HepG2 (cell line): ENCODE results near the gene MYO3B. TPM values are rescaled to one million over a fixed set of nuclear protein-coding genes. Genes with fewer than 3 reads are reported as not detected.
A peak's percentile ranks its signal among the peaks of the same experiment; 100 is the strongest.

ENCODE experiments used
- AKAP8 ChIP-seq: sonication (generic); formaldehyde crosslinking; IDR thresholded peaks from 2 replicates; pipeline ENCODE4 v1.5.1; 2020; ENCODE audit warnings: mild to moderate bottlenecking, missing genetic modification reagents
- ARHGAP35 ChIP-seq: sonication (generic); formaldehyde crosslinking; IDR thresholded peaks from 2 replicates; pipeline ENCODE4 v1.9.0; 2022; ENCODE audit warnings: mild to moderate bottlenecking, inconsistent platforms, moderate library complexity, missing genetic modification reagents, borderline replicate concordance
- ELF1 ChIP-seq: sonication (generic); formaldehyde crosslinking; IDR thresholded peaks from 2 replicates; pipeline ENCODE4 v1.4.0; 2020; ENCODE audit warnings: missing genetic modification reagents
- HDAC2 ChIP-seq: sonication (generic); formaldehyde crosslinking; IDR thresholded peaks from 2 replicates; pipeline ENCODE4 v1.4.0; 2020; ENCODE audit warnings: missing genetic modification reagents
- MAZ ChIP-seq, 2 experiments: sonication (generic) in 1 of 2; formaldehyde crosslinking in 1 of 2; IDR thresholded peaks; 2 replicates each; pipeline versions ENCODE4 v1.5.0 to v1.6.1; 2012 to 2020; ENCODE audit warnings: low read depth in 2 of 2, mild to moderate bottlenecking in 2 of 2, borderline replicate concordance in 1 of 2, improper control_type of control experiment in 1 of 2, low read length in 1 of 2, missing genetic modification reagents in 1 of 2, moderate library complexity in 1 of 2
- PHF21A ChIP-seq: sonication (generic); formaldehyde crosslinking; IDR thresholded peaks from 2 replicates; pipeline ENCODE4 v1.5.0; 2020; ENCODE audit warnings: mild to moderate bottlenecking, missing genetic modification reagents
- REL ChIP-seq: sonication (generic); formaldehyde crosslinking; conservative IDR thresholded peaks from 2 replicates; pipeline ENCODE4 v1.8.0; 2022; ENCODE audit warnings: mild to moderate bottlenecking, missing genetic modification reagents, moderate library complexity
- RFXANK ChIP-seq: IDR thresholded peaks from 2 replicates; pipeline ENCODE4 v1.6.1; 2016
- SRY ChIP-seq: sonication (generic); formaldehyde crosslinking; IDR thresholded peaks from 2 replicates; pipeline ENCODE4 v1.8.0; 2022; ENCODE audit warnings: mild to moderate bottlenecking, missing genetic modification reagents
- STAT6 ChIP-seq: sonication (generic); formaldehyde crosslinking; IDR thresholded peaks from 2 replicates; pipeline ENCODE4 v1.4.0; 2020; ENCODE audit warnings: missing genetic modification reagents, mild to moderate bottlenecking, borderline replicate concordance
- ZKSCAN5 ChIP-seq: sonication (generic); formaldehyde crosslinking; IDR thresholded peaks from 2 replicates; pipeline ENCODE4 v1.5.1; 2020; ENCODE audit warnings: mild to moderate bottlenecking, missing genetic modification reagents
- ZNF232 ChIP-seq: sonication (generic); formaldehyde crosslinking; IDR thresholded peaks from 2 replicates; pipeline ENCODE4 v1.4.0; 2020; ENCODE audit warnings: missing genetic modification reagents, borderline replicate concordance
- ZNF331 ChIP-seq: sonication (generic); formaldehyde crosslinking; IDR thresholded peaks from 2 replicates; pipeline ENCODE4 v1.4.0; 2020; ENCODE audit warnings: missing genetic modification reagents
- ZNF407 ChIP-seq: sonication (generic); formaldehyde crosslinking; IDR thresholded peaks from one replicate; pipeline ENCODE4 v1.5.1; 2020; ENCODE audit warnings: mild to moderate bottlenecking, missing genetic modification reagents; ENCODE audit errors: not compliant biosample characterization
- ZNF788 ChIP-seq: sonication (generic); formaldehyde crosslinking; IDR thresholded peaks from 2 replicates; pipeline ENCODE4 v1.5.0; 2020; ENCODE audit warnings: mild to moderate bottlenecking, missing genetic modification reagents, borderline replicate concordance
- ZSCAN25 ChIP-seq: sonication (generic); formaldehyde crosslinking; IDR thresholded peaks from 2 replicates; pipeline ENCODE4 v1.8.0; 2022; ENCODE audit warnings: mild to moderate bottlenecking, missing genetic modification reagents
- polyA plus RNA-seq, 8 experiments: library from polyadenylated mRNA; depleted of rRNA in 3 of 8; stranded (reverse) in 7 of 8; unstranded in 1 of 8; fragments of >200 nt; fragmentation: Illumina TruSeq in 4 of 8; extraction: Trizol in 4 of 8; gene quantifications; 2 replicates each; pipeline versions ENCODE4 v1.2.1 to v1.2.3, GENCODE V29; 2011 to 2016; ENCODE audit warnings: low read depth in 4 of 8, missing spikeins in 1 of 8, mixed read lengths in 1 of 8; ENCODE audit not compliant: insufficient read depth in 1 of 8
- total RNA-seq, 5 experiments: library from RNA; depleted of rRNA; stranded (reverse); fragments of >200 nt; fragmentation: Illumina TruSeq; extraction: Trizol; gene quantifications; 2 replicates each; pipeline ENCODE4 v1.2.3, GENCODE V29; 2016; ENCODE audit warnings: low read depth in 1 of 5
- TF ChIP-seq, protein P1 (sequence below): sonication (generic); formaldehyde crosslinking; IDR thresholded peaks from 2 replicates; pipeline ENCODE4 v1.4.0; 2020; ENCODE audit warnings: missing genetic modification reagents, mild to moderate bottlenecking, borderline replicate concordance

MYO3B gene
- total and polyA plus RNA-seq, 2 of the 13 experiments (the other 11 are each of a cell fraction or from before 2014, with no cell fraction given) = 0.01 TPM; not detected in 1

DNA sequence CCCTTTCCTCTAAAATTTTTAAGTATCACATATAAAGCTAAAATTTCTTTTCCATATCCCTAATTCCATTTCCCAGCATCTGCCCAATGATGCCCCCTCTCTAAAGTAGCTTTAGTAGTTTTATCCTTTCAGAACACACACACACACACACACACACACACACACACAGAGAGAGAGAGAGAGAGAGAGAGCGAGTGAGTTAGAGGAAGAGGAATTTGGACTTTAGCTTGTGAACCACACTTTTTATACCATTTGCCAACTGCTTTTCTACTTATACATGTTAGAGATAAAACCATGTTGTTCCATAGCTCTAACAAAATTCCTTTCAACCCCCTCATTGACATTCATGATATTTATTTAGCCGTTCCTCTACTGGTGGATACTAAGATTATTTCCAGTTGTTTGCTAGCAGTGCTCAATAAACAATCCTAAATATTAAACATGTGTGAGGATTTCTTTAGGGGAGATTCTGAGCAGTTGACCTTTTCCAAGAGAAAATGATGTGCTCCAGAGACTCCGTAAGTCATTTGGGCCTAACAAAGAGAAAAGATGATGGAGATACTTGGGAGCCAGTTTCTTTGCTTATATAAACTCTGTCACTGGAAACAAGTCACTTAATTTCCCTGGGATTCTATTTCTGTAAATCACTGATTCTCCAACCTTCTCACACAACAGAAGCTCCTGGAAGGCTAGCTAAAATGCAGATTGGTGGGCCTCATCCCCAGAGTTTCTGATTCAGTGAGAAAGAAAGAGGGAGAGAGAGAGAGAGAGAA, 307.5 kb downstream of the MYO3B start (continued):
- no peak for TF ChIP-seq ZNF407 (CRISPR knock-in tag)
- no peak for TF ChIP-seq SRY (CRISPR knock-in tag)
- TF ChIP-seq ZKSCAN5 (CRISPR knock-in tag) = no peak
- TF ChIP-seq, protein P1, sequence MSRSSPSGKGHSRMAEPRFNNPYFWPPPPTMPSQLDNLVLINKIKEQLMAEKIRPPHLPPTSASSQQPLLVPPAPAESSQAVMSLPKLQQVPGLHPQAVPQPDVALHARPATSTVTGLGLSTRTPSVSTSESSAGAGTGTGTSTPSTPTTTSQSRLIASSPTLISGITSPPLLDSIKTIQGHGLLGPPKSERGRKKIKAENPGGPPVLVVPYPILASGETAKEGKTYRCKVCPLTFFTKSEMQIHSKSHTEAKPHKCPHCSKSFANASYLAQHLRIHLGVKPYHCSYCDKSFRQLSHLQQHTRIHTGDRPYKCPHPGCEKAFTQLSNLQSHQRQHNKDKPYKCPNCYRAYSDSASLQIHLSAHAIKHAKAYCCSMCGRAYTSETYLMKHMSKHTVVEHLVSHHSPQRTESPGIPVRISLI (CRISPR knock-in tag) = peak; percentile 63; the same call in 1 of the 2 replicates
- no peak for TF ChIP-seq ZNF232 (CRISPR knock-in tag)
- no peak for TF ChIP-seq ZSCAN25 (CRISPR knock-in tag)
- TF ChIP-seq RFXANK (CRISPR knock-in tag) = no peak
- TF ChIP-seq ELF1 (CRISPR knock-in tag) = no peak
- no peak for TF ChIP-seq REL (CRISPR knock-in tag)
- no peak for TF ChIP-seq MAZ (IDR thresholded peaks at IDR 0.05; ENCODE audit: borderline replicate concordance, low read depth, low read length)
- TF ChIP-seq MAZ (CRISPR knock-in tag; IDR thresholded peaks at IDR 0.05; ENCODE audit: low read depth) = no peak
- TF ChIP-seq ARHGAP35 (CRISPR knock-in tag) = no peak
- peak; percentile 52; the same call in 1 of the 2 replicates for TF ChIP-seq PHF21A
- TF ChIP-seq HDAC2 (CRISPR knock-in tag) = no peak
- TF ChIP-seq AKAP8 (CRISPR knock-in tag) = no peak
- TF ChIP-seq STAT6 (CRISPR knock-in tag) = no peak
- peak; percentile 96 for TF ChIP-seq ZNF331 (CRISPR knock-in tag)
- TF ChIP-seq ZNF788 (CRISPR knock-in tag) = no peak
